HepG2 (cell line): ENCODE measurements around the gene PROCR. TPM values are rescaled to one million over a fixed set of nuclear protein-coding genes. Genes with fewer than 3 reads are reported as not detected.

ENCODE experiments used
- CREB1 ChIP-seq, 2 experiments: fragments of 450-650 bp in 1 of 2; IDR thresholded peaks; 2 replicates each; pipeline ENCODE4 v1.6.1; 2016 to 2017; ENCODE audit warnings: control low read depth in 1 of 2, mild to moderate bottlenecking in 1 of 2, missing compliant biosample characterization in 1 of 2, missing genetic modification characterization in 1 of 2
- CREM ChIP-seq, 2 experiments: sonication (generic) in 1 of 2; formaldehyde crosslinking in 1 of 2; IDR thresholded peaks; 2 replicates each; pipeline versions ENCODE4 v1.4.0 to v1.6.1; 2016 to 2020; ENCODE audit warnings: antibody characterized with exemption in 1 of 2, mild to moderate bottlenecking in 1 of 2, missing genetic modification reagents in 1 of 2
- KLF6 ChIP-seq: IDR thresholded peaks from 2 replicates; pipeline ENCODE4 v1.8.0; 2016; ENCODE audit warnings: missing biosample characterization, missing genetic modification reagents
- MTA3 ChIP-seq: sonication (generic); formaldehyde crosslinking; IDR thresholded peaks from 2 replicates; pipeline ENCODE4 v1.4.0; 2020; ENCODE audit warnings: missing genetic modification reagents
- PHF21A ChIP-seq: sonication (generic); formaldehyde crosslinking; IDR thresholded peaks from 2 replicates; pipeline ENCODE4 v1.5.0; 2020; ENCODE audit warnings: mild to moderate bottlenecking, missing genetic modification reagents
- SALL1 ChIP-seq: sonication (generic); formaldehyde crosslinking; IDR thresholded peaks from 2 replicates; pipeline ENCODE4 v1.8.0; 2022; ENCODE audit warnings: mild to moderate bottlenecking, missing genetic modification reagents
- SPEN ChIP-seq: sonication (generic); formaldehyde crosslinking; IDR thresholded peaks from 2 replicates; pipeline ENCODE4 v1.5.1; 2020; ENCODE audit warnings: low read depth, mild to moderate bottlenecking, missing genetic modification reagents
- TEAD3 ChIP-seq: optimal IDR thresholded peaks from 2 replicates; pipeline ENCODE3; 2016; ENCODE audit warnings: borderline replicate concordance
- ZNF232 ChIP-seq: sonication (generic); formaldehyde crosslinking; IDR thresholded peaks from 2 replicates; pipeline ENCODE4 v1.4.0; 2020; ENCODE audit warnings: missing genetic modification reagents, borderline replicate concordance
- ZNF253 ChIP-seq: sonication (generic); formaldehyde crosslinking; IDR thresholded peaks from 2 replicates; pipeline ENCODE4 v1.8.0; 2022; ENCODE audit warnings: mild to moderate bottlenecking, missing genetic modification reagents, borderline replicate concordance
- ZNF292 ChIP-seq: sonication (generic); formaldehyde crosslinking; IDR thresholded peaks from 2 replicates; pipeline ENCODE4 v1.8.1; 2022; ENCODE audit warnings: mild to moderate bottlenecking, low read depth, missing genetic modification reagents, borderline replicate concordance
- ZNF331 ChIP-seq: sonication (generic); formaldehyde crosslinking; IDR thresholded peaks from 2 replicates; pipeline ENCODE4 v1.4.0; 2020; ENCODE audit warnings: missing genetic modification reagents
- ZNF34 ChIP-seq: sonication (generic); formaldehyde crosslinking; IDR thresholded peaks from 2 replicates; pipeline ENCODE4 v1.4.0; 2020; ENCODE audit warnings: mild to moderate bottlenecking, missing genetic modification reagents, borderline replicate concordance
- ZNF446 ChIP-seq: sonication (generic); formaldehyde crosslinking; IDR thresholded peaks from 2 replicates; pipeline ENCODE4 v1.5.0; 2020; ENCODE audit warnings: mild to moderate bottlenecking, missing genetic modification reagents
- ZNF543 ChIP-seq: sonication (generic); formaldehyde crosslinking; IDR thresholded peaks from 2 replicates; pipeline ENCODE4 v1.4.0; 2020; ENCODE audit warnings: mild to moderate bottlenecking, missing genetic modification reagents
- ZNF558 ChIP-seq: sonication (generic); formaldehyde crosslinking; IDR thresholded peaks from 2 replicates; pipeline ENCODE4 v1.9.0; 2022; ENCODE audit warnings: mild to moderate bottlenecking, missing genetic modification reagents, borderline replicate concordance
- polyA plus RNA-seq, 8 experiments: library from polyadenylated mRNA; depleted of rRNA in 3 of 8; stranded (reverse) in 7 of 8; unstranded in 1 of 8; fragments of >200 nt; fragmentation: Illumina TruSeq in 4 of 8; extraction: Trizol in 4 of 8; gene quantifications; 2 replicates each; pipeline versions ENCODE4 v1.2.1 to v1.2.3, GENCODE V29; 2011 to 2016; ENCODE audit warnings: low read depth in 4 of 8, missing spikeins in 1 of 8, mixed read lengths in 1 of 8; ENCODE audit not compliant: insufficient read depth in 1 of 8
- total RNA-seq, 5 experiments: library from RNA; depleted of rRNA; stranded (reverse); fragments of >200 nt; fragmentation: Illumina TruSeq; extraction: Trizol; gene quantifications; 2 replicates each; pipeline ENCODE4 v1.2.3, GENCODE V29; 2016; ENCODE audit warnings: low read depth in 1 of 5
- TF ChIP-seq, protein P1 (sequence below): IDR thresholded peaks from 2 replicates; pipeline ENCODE4 v1.6.1; 2016; ENCODE audit warnings: low read depth, borderline replicate concordance
- TF ChIP-seq, protein P2 (sequence below): sonication (generic); formaldehyde crosslinking; IDR thresholded peaks from 2 replicates; pipeline ENCODE4 v1.4.0; 2020; ENCODE audit warnings: missing genetic modification reagents
- TF ChIP-seq, protein P3 (sequence below): IDR thresholded peaks from 2 replicates; pipeline ENCODE4 v1.6.1; 2018; ENCODE audit warnings: missing genetic modification reagents
- TF ChIP-seq, protein P4 (sequence below): sonication (generic); formaldehyde crosslinking; IDR thresholded peaks from 2 replicates; pipeline ENCODE4 v1.5.0; 2020; ENCODE audit warnings: mild to moderate bottlenecking, missing genetic modification reagents

PROCR gene
- total and polyA plus RNA-seq, 2 of the 13 experiments (the other 11 are each of a cell fraction or from before 2014, with no cell fraction given), result 1.4 to 1.7 TPM

DNA sequence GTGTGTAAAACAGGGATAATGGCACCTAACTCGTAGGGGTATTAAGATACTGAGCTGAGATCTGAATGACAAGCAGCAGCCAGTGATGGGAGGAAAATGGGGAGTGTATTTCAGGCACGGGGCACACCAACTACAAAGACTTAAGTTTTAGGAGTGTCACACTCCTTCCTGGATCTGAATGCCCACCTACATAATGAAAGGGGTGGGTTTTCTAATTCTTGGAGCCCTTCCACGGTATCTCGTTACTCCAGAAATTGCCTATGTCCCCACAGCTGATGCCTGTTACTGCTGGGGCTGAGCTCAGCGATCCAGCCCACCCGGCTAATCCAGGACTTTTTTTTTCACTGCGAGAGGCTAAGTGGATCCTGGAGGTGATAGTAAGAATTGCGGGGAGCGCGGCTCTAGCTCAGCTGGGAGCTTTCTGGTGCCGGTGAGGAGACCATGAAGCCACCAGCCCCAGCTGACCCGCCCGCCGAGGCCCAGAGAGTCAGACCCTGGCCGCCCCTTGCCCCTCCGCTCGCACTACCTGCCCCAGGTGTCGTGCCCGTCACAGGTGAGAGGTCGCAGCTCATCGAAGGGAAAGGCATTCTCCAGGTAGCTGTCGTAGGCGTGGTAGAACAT is 25.5 kb upstream of the PROCR start (continued):
- TF ChIP-seq, protein P1, sequence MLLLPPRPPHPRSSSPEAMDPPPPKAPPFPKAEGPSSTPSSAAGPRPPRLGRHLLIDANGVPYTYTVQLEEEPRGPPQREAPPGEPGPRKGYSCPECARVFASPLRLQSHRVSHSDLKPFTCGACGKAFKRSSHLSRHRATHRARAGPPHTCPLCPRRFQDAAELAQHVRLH (CRISPR knock-in tag), result no peak
- TF ChIP-seq ZNF446 (CRISPR knock-in tag) (no peak; the same call in none of the 2 replicates), ZNF253 (CRISPR knock-in tag) (no peak), KLF6 (CRISPR knock-in tag) (no peak), SPEN (CRISPR knock-in tag) (no peak), MTA3 (CRISPR knock-in tag) (no peak), ZNF543 (CRISPR knock-in tag) (no peak), CREM (IDR thresholded peaks at IDR 0.05) (no peak), CREM (CRISPR knock-in tag; IDR thresholded peaks at IDR 0.05) (no peak), SALL1 (CRISPR knock-in tag) (no peak), PHF21A (CRISPR knock-in tag) (no peak), ZNF558 (no peak; the same call in 1 of the 2 replicates), ZNF292 (no peak), CREB1 (IDR thresholded peaks at IDR 0.05) (no peak), CREB1 (CRISPR knock-in tag; IDR thresholded peaks at IDR 0.05) (no peak), ZNF232 (no peak), ZNF331 (CRISPR knock-in tag) (no peak), ZNF34 (CRISPR knock-in tag) (0 out of 2 replicates have a peak, but pooled peaks have one; percentile 33), TEAD3 (CRISPR knock-in tag) (peak; percentile 27)
- TF ChIP-seq, protein P2, sequence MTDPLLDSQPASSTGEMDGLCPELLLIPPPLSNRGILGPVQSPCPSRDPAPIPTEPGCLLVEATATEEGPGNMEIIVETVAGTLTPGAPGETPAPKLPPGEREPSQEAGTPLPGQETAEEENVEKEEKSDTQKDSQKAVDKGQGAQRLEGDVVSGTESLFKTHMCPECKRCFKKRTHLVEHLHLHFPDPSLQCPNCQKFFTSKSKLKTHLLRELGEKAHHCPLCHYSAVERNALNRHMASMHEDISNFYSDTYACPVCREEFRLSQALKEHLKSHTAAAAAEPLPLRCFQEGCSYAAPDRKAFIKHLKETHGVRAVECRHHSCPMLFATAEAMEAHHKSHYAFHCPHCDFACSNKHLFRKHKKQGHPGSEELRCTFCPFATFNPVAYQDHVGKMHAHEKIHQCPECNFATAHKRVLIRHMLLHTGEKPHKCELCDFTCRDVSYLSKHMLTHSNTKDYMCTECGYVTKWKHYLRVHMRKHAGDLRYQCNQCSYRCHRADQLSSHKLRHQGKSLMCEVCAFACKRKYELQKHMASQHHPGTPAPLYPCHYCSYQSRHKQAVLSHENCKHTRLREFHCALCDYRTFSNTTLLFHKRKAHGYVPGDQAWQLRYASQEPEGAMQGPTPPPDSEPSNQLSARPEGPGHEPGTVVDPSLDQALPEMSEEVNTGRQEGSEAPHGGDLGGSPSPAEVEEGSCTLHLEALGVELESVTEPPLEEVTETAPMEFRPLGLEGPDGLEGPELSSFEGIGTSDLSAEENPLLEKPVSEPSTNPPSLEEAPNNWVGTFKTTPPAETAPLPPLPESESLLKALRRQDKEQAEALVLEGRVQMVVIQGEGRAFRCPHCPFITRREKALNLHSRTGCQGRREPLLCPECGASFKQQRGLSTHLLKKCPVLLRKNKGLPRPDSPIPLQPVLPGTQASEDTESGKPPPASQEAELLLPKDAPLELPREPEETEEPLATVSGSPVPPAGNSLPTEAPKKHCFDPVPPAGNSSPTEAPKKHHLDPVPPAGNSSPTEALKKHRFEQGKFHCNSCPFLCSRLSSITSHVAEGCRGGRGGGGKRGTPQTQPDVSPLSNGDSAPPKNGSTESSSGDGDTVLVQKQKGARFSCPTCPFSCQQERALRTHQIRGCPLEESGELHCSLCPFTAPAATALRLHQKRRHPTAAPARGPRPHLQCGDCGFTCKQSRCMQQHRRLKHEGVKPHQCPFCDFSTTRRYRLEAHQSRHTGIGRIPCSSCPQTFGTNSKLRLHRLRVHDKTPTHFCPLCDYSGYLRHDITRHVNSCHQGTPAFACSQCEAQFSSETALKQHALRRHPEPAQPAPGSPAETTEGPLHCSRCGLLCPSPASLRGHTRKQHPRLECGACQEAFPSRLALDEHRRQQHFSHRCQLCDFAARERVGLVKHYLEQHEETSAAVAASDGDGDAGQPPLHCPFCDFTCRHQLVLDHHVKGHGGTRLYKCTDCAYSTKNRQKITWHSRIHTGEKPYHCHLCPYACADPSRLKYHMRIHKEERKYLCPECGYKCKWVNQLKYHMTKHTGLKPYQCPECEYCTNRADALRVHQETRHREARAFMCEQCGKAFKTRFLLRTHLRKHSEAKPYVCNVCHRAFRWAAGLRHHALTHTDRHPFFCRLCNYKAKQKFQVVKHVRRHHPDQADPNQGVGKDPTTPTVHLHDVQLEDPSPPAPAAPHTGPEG (CRISPR knock-in tag), result no peak
- TF ChIP-seq, protein P3, sequence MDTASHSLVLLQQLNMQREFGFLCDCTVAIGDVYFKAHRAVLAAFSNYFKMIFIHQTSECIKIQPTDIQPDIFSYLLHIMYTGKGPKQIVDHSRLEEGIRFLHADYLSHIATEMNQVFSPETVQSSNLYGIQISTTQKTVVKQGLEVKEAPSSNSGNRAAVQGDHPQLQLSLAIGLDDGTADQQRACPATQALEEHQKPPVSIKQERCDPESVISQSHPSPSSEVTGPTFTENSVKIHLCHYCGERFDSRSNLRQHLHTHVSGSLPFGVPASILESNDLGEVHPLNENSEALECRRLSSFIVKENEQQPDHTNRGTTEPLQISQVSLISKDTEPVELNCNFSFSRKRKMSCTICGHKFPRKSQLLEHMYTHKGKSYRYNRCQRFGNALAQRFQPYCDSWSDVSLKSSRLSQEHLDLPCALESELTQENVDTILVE, result no peak
- TF ChIP-seq, protein P4, sequence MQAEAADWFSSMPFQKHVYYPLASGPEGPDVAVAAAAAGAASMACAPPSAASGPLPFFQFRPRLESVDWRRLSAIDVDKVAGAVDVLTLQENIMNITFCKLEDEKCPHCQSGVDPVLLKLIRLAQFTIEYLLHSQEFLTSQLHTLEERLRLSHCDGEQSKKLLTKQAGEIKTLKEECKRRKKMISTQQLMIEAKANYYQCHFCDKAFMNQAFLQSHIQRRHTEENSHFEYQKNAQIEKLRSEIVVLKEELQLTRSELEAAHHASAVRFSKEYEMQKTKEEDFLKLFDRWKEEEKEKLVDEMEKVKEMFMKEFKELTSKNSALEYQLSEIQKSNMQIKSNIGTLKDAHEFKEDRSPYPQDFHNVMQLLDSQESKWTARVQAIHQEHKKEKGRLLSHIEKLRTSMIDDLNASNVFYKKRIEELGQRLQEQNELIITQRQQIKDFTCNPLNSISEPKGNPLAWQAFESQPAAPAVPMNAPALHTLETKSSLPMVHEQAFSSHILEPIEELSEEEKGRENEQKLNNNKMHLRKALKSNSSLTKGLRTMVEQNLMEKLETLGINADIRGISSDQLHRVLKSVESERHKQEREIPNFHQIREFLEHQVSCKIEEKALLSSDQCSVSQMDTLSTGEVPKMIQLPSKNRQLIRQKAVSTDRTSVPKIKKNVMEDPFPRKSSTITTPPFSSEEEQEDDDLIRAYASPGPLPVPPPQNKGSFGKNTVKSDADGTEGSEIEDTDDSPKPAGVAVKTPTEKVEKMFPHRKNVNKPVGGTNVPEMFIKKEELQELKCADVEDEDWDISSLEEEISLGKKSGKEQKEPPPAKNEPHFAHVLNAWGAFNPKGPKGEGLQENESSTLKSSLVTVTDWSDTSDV (CRISPR knock-in tag), result no peak
